Spleen (tissue), 11 donors: Measurements from ENCODE around the gene ACBD6. TPM values are rescaled to one million over a fixed set of nuclear protein-coding genes. Genes with fewer than 3 reads are reported as not detected.

ENCODE experiments used
- DNase-seq: peaks from one replicate; pipeline ENCODE4 v3.0.0-alpha.2; 2020
- H3K27ac ChIP-seq, 8 donors: fragments of 200-600 bp; sonication (generic) in 7 of 8; 1 replicate in 4 of 8; 2 replicates in 4 of 8; pipeline versions ENCODE4 v1.5.0 to v1.8.0; 2016 to 2021; ENCODE audit warnings: inconsistent platforms in 4 of 8, mild to moderate bottlenecking in 4 of 8, moderate library complexity in 1 of 8
- H3K27me3 ChIP-seq, 7 donors: fragments of 200-600 bp; sonication (generic) in 6 of 7; replicated peaks in 1 of 7; 1 replicate in 4 of 7; 2 replicates in 3 of 7; pipeline versions ENCODE4 v1.5.0 to v1.8.0; 2016 to 2021; ENCODE audit warnings: inconsistent platforms in 3 of 7, mild to moderate bottlenecking in 1 of 7
- H3K36me3 ChIP-seq, 6 donors: fragments of 200-600 bp; sonication (generic) in 5 of 6; 1 replicate in 4 of 6; 2 replicates in 2 of 6; pipeline versions ENCODE4 v1.5.0 to v1.8.0; 2016 to 2021; ENCODE audit warnings: inconsistent platforms in 2 of 6
- H3K4me1 ChIP-seq, 6 donors: fragments of 200-600 bp; sonication (generic) in 5 of 6; 1 replicate in 3 of 6; 2 replicates in 3 of 6; pipeline versions ENCODE4 v1.5.0 to v1.8.0; 2016 to 2021; ENCODE audit warnings: inconsistent platforms in 3 of 6
- H3K4me3 ChIP-seq, 8 donors: fragments of 200-600 bp; sonication (generic) in 7 of 8; 1 replicate in 4 of 8; 2 replicates in 4 of 8; pipeline versions ENCODE4 v1.5.0 to v1.8.0; 2016 to 2021; ENCODE audit warnings: inconsistent platforms in 4 of 8, mild to moderate bottlenecking in 4 of 8, moderate library complexity in 2 of 8
- H3K9me3 ChIP-seq, 8 donors: fragments of 200-600 bp; sonication (generic) in 7 of 8; 1 replicate in 4 of 8; 2 replicates in 4 of 8; pipeline versions ENCODE4 v1.5.0 to v1.8.0; 2016 to 2021; ENCODE audit warnings: inconsistent platforms in 4 of 8
- POLR2A ChIP-seq, 3 donors: fragments of 450-650 bp; IDR thresholded peaks; one replicate each; pipeline ENCODE4 v1.5.1; 2017; ENCODE audit warnings: antibody characterized with exemption in 3 of 3, mild to moderate bottlenecking in 1 of 3
- POLR2AphosphoS5 ChIP-seq, 3 donors: sonication (generic); formaldehyde crosslinking; IDR thresholded peaks; one replicate each; pipeline ENCODE4 v1.5.1; 2017; ENCODE audit warnings: antibody characterized with exemption in 3 of 3
- WGBS, 5 donors: extraction: QIAGEN DNeasy Blood & Tissue Kit in 3 of 5; methylation state at CpG; one replicate each; pipeline versions ENCODE4 v1.1.5 to v1.1.7; 2013 to 2018; 5-methylcytosine and 5-hydroxymethylcytosine counted together
- intact Hi-C: fragments of 100-400 bp; cut with DNase I; formaldehyde crosslinking; loops from one replicate; pipeline ENCODE4 v1.15.0; 2023; ENCODE audit warnings: low total_unique reads
- polyA plus RNA-seq, 3 donors: library from polyadenylated mRNA; stranded (reverse); fragments of 200-250 nt; gene quantifications; one replicate each; pipeline ENCODE4 v1.2.1, GENCODE V29; 2013
- total RNA-seq, 7 donors: library from RNA; depleted of rRNA in 3 of 7; stranded (reverse); fragments of >200 nt in 3 of 7; fragmentation: NEBNext Ultra II Directional in 4 of 7; extraction: Animal tissue kit (Norgen Biotek cat#: 25700) in 4 of 7; gene quantifications; one replicate each; pipeline versions ENCODE4 v1.1.0 to v1.2.1, GENCODE V29; 2016 to 2021
- TF ChIP-seq, protein P1 (sequence below), 11 experiments: fragments of 200-600 bp in 7 of 11; fragments of 450-650 bp in 4 of 11; sonication (generic) in 4 of 11; IDR thresholded peaks in 8 of 11; conservative IDR thresholded peaks in 3 of 11; 1 replicate in 7 of 11; 2 replicates in 4 of 11; pipeline versions ENCODE4 v1.4.0 to v1.8.0; 2016 to 2021; ENCODE audit warnings: antibody characterized with exemption in 11 of 11, inconsistent platforms in 4 of 11, mild to moderate bottlenecking in 1 of 11
- donor health status: healthy with polysubstance abuse.
- donor health status: DM: no; HTN: no; CAD: no; lungs with moderate emphysema.
- donor health status: DM: no; HTN: no; CAD: no.
- donor health status: Bipolar disorder and iron deficiency.
- donor health status: healthy.
- donor health status: DM: no; HTN: no; CAD: no.
- donor health status: DM: yes; HTN: yes; CAD: no.

ACBD6 gene
- total and polyA plus RNA-seq, 10 donors: 27.2 to 62.9 (median 38.3) TPM

DNA sequence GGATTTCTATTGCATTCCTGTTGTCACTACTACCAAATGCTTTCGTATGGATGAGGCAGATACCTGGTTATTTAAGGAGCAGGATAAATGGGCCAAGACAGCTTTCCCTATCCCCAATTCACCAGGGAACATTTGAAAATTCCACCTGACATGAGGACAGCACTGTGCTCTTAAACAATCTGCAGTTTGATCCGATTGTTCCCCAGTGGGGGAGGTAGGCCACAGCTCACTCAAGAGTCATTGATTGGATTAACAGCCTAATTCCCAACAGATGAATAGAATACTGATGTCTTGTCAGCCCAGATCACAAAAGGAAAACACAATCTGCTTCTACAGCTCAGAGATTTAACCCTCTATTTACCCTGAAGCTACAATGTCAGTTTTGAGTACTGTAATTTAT lies 148.4 kb downstream of the ACBD6 start:
- no peak for DNase-seq
- no peaks in the 10 kb centered on the region for H3K36me3 ChIP-seq
- no peak overlapping the region for H3K4me3 ChIP-seq
- no peak overlapping the region for H3K27ac ChIP-seq
- no peaks in the 10 kb centered on the region for H3K9me3 ChIP-seq
- WGBS, 5 donors: 89 to 97% (median 92%) methylated on average over 2 of the region's 2 CpGs
- intact Hi-C loops: no loop called here
- peaks cover 0 to 6% (median 0%) of the 10 kb centered on the region in 6 donors for H3K4me1 ChIP-seq
- no peaks in the 10 kb centered on the region for H3K27me3 ChIP-seq
- TF ChIP-seq, protein P1, sequence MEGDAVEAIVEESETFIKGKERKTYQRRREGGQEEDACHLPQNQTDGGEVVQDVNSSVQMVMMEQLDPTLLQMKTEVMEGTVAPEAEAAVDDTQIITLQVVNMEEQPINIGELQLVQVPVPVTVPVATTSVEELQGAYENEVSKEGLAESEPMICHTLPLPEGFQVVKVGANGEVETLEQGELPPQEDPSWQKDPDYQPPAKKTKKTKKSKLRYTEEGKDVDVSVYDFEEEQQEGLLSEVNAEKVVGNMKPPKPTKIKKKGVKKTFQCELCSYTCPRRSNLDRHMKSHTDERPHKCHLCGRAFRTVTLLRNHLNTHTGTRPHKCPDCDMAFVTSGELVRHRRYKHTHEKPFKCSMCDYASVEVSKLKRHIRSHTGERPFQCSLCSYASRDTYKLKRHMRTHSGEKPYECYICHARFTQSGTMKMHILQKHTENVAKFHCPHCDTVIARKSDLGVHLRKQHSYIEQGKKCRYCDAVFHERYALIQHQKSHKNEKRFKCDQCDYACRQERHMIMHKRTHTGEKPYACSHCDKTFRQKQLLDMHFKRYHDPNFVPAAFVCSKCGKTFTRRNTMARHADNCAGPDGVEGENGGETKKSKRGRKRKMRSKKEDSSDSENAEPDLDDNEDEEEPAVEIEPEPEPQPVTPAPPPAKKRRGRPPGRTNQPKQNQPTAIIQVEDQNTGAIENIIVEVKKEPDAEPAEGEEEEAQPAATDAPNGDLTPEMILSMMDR (IDR thresholded peaks at IDR 0.05 in 8 of 11, conservative IDR thresholded peaks at IDR 0.05 in 3 of 11): no peak
- TF ChIP-seq POLR2AphosphoS5 (IDR thresholded peaks at IDR 0.05) (no peak), POLR2A (IDR thresholded peaks at IDR 0.05) (no peak)

DNA sequence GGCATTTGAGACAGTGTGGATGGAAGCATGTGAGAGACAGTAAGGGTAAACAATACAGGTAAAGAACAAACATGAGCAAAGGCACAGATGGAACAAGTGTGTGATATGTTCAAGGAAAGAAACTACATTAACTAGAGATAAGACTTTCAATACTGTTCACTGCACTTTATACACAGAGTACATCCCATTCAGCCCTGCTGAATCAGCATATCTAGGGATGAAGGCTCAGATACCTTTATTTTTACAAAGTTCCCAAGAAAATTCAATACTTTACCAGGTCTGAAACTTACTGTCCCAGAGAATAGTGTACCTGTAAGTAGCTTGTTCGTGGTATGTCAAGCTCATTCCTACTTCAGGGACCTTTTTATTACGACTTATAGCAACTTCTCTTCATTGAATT lies 149.8 kb downstream of the ACBD6 start:
- DNase-seq: no peak
- WGBS, 5 donors: 94 to 97% (median 96%) methylated on average over 2 of the region's 2 CpGs
- Histone ChIP-seq H3K9me3 (no peaks in the 10 kb centered on the region), H3K4me3 (no peak overlapping the region), H3K4me1 (peaks cover 0 to 5% (median 0%) of the 10 kb centered on the region in 6 donors), H3K27ac (no peak overlapping the region), H3K27me3 (no peaks in the 10 kb centered on the region), H3K36me3 (no peaks in the 10 kb centered on the region)
- TF ChIP-seq POLR2AphosphoS5 (IDR thresholded peaks at IDR 0.05) (no peak), POLR2A (IDR thresholded peaks at IDR 0.05) (no peak)
- TF ChIP-seq, protein P1 (IDR thresholded peaks at IDR 0.05 in 8 of 11, conservative IDR thresholded peaks at IDR 0.05 in 3 of 11): no peak
- intact Hi-C loops: no loop called here

- DNase-seq: no peak
- H3K27ac ChIP-seq: no peak overlapping the region
- H3K36me3 ChIP-seq: no peaks in the 10 kb centered on the region
- H3K9me3 ChIP-seq: no peaks in the 10 kb centered on the region
- intact Hi-C loops: no loop called here
- no peak for TF ChIP-seq POLR2AphosphoS5 (IDR thresholded peaks at IDR 0.05)
- H3K27me3 ChIP-seq: no peaks in the 10 kb centered on the region
- H3K4me1 ChIP-seq: peaks cover 0 to 5% (median 0%) of the 10 kb centered on the region in 6 donors
- no peak overlapping the region for H3K4me3 ChIP-seq
- WGBS, 5 donors: 91 to 95% (median 94%) methylated on average over 4 of the region's 4 CpGs
Measured at GRCh38 chr1:180352021-180352420, 150.4 kb downstream of the ACBD6 start.

DNA sequence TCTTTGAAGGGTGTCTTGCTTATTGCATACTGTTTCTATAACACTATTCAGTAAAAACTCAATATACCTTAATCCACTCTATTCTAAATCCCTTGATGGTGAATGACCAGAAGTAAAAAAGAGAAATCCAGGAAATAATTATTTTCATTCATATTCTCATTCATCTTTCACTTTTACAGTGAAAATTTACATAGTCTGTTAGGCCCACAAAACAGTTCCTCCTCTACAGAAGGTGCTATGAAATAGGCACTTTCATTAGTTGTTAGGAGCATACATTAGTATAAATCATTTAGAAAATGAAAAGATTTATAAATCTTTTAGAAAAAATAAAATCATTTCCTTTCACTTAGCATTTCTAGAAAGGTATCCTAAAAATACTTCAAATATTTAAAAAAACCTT lies 157.2 kb downstream of the ACBD6 start:
- H3K9me3 ChIP-seq: no peaks in the 10 kb centered on the region
- H3K27ac ChIP-seq: no peak overlapping the region
- no peaks in the 10 kb centered on the region for H3K27me3 ChIP-seq
- no peak overlapping the region for H3K4me3 ChIP-seq
- TF ChIP-seq, protein P1 (IDR thresholded peaks at IDR 0.05 in 8 of 11, conservative IDR thresholded peaks at IDR 0.05 in 3 of 11): no peak
- no peak for TF ChIP-seq POLR2AphosphoS5 (IDR thresholded peaks at IDR 0.05)
- no peak for TF ChIP-seq POLR2A (IDR thresholded peaks at IDR 0.05)
- H3K4me1 ChIP-seq: peaks cover 0 to 7% (median 0%) of the 10 kb centered on the region in 6 donors
- intact Hi-C loops: no loop called here
- peaks cover 0 to 12% (median 0%) of the 10 kb centered on the region in 6 donors for H3K36me3 ChIP-seq
- DNase-seq: no peak
